Measurements from ENCODE around the gene CD207.

GRCh38 chr2:70868970-70869369, 33.4 kb upstream of the CD207 start:
- TF ChIP-seq, protein P1, sequence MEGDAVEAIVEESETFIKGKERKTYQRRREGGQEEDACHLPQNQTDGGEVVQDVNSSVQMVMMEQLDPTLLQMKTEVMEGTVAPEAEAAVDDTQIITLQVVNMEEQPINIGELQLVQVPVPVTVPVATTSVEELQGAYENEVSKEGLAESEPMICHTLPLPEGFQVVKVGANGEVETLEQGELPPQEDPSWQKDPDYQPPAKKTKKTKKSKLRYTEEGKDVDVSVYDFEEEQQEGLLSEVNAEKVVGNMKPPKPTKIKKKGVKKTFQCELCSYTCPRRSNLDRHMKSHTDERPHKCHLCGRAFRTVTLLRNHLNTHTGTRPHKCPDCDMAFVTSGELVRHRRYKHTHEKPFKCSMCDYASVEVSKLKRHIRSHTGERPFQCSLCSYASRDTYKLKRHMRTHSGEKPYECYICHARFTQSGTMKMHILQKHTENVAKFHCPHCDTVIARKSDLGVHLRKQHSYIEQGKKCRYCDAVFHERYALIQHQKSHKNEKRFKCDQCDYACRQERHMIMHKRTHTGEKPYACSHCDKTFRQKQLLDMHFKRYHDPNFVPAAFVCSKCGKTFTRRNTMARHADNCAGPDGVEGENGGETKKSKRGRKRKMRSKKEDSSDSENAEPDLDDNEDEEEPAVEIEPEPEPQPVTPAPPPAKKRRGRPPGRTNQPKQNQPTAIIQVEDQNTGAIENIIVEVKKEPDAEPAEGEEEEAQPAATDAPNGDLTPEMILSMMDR (IDR thresholded peaks at IDR 0.05) = no peak
- TF ChIP-seq POLR2A (IDR thresholded peaks at IDR 0.05) = no peak
